SW480 (cell line): Measurements from ENCODE around the gene TBX5.

Experiments
- DNase-seq: peaks from one replicate; pipeline ENCODE4 v3.0.0-alpha.2; 2016; ENCODE audit warnings: low spot score

TBX5 gene

GRCh38 chr12:114405519-114406271, at the start of gene TBX5:
TSS of gene TBX5 (minus strand) at chr12:114406144. CDS start at chr12:114403898, 2,246 bp downstream.
- DNase-seq, result no peak

GRCh38 chr12:114451657-114452056, 45.7 kb upstream of the TBX5 start:
- no peak for DNase-seq

- no peak for DNase-seq
Observed at GRCh38 chr12:114450515-114451300, 44.8 kb upstream of the TBX5 start.

GRCh38 chr12:114450019-114450418, 44.1 kb upstream of the TBX5 start:
- DNase-seq, result no peak

GRCh38 chr12:114448618-114448933, 42.6 kb upstream of the TBX5 start:
- DNase-seq, result no peak

GRCh38 chr12:114447799-114448617, 42.1 kb upstream of the TBX5 start:
- DNase-seq, result no peak

GRCh38 chr12:114447274-114447716, 41.4 kb upstream of the TBX5 start:
- DNase-seq, result no peak

GRCh38 chr12:114445401-114446323, 39.7 kb upstream of the TBX5 start:
- DNase-seq, result no peak

- no peak for DNase-seq
Observed at GRCh38 chr12:114444422-114445279, 38.7 kb upstream of the TBX5 start.

- no peak for DNase-seq
Observed at GRCh38 chr12:114443607-114444421, 37.9 kb upstream of the TBX5 start.

- DNase-seq, result no peak
Observed at GRCh38 chr12:114442578-114442977, 36.6 kb upstream of the TBX5 start.

- DNase-seq, result no peak
Observed at GRCh38 chr12:114441545-114441944, 35.6 kb upstream of the TBX5 start.

GRCh38 chr12:114441039-114441383, 35.1 kb upstream of the TBX5 start:
- no peak for DNase-seq

GRCh38 chr12:114440270-114441038, 34.5 kb upstream of the TBX5 start:
- DNase-seq, result no peak

GRCh38 chr12:114439817-114440216, 33.9 kb upstream of the TBX5 start:
- no peak for DNase-seq

GRCh38 chr12:114439261-114439683, 33.3 kb upstream of the TBX5 start:
- no peak for DNase-seq

GRCh38 chr12:114438635-114439256, 32.8 kb upstream of the TBX5 start:
- DNase-seq, result no peak

GRCh38 chr12:114434341-114434740, 28.4 kb upstream of the TBX5 start:
- DNase-seq, result no peak
